GM12801 (cell line): ENCODE measurements around the gene PHACTR3.

ENCODE experiments used
- CTCF ChIP-seq: IDR thresholded peaks from one replicate; pipeline ENCODE4 v1.5.1; 2011; ENCODE audit warnings: control low read depth; ENCODE audit not compliant: insufficient read length; ENCODE audit errors: extremely low read depth

Gene PHACTR3

GRCh38 chr20:59588236-59588855 lies 16.0 kb upstream of the PHACTR3 start:
- TF ChIP-seq CTCF = no peak

GRCh38 chr20:59589086-59589684 lies 15.2 kb upstream of the PHACTR3 start:
- no peak for TF ChIP-seq CTCF

- no peak for TF ChIP-seq CTCF
These were observed 13.3 kb upstream of the PHACTR3 start for GRCh38 chr20:59591061-59591460.

- no peak for TF ChIP-seq CTCF
These were observed 7.7 kb upstream of the PHACTR3 start for GRCh38 chr20:59596690-59597089.

GRCh38 chr20:59597240-59597639 lies 7.1 kb upstream of the PHACTR3 start:
- TF ChIP-seq CTCF = no peak

- no peak for TF ChIP-seq CTCF
These were observed 5.6 kb upstream of the PHACTR3 start for GRCh38 chr20:59598625-59599310.

GRCh38 chr20:59599941-59600340 lies 4.4 kb upstream of the PHACTR3 start:
- no peak for TF ChIP-seq CTCF
